OCI-LY1 (cell line): ENCODE results near the gene PSME2.

ENCODE experiments used
- EZH2 ChIP-seq: fragments of 200-600 bp; sonication (generic), shearing (Covaris generic); IDR thresholded peaks from 2 replicates; pipeline ENCODE4 v1.8.0; 2017; ENCODE audit warnings: borderline replicate concordance, mixed run types, mild to moderate bottlenecking, antibody characterized with exemption, low read length, moderate library complexity, mixed read lengths
- TF ChIP-seq, protein P1 (sequence below): fragments of 200-600 bp; sonication (generic), shearing (Covaris generic); IDR thresholded peaks from 2 replicates; pipeline ENCODE4 v1.5.1; 2017; ENCODE audit warnings: mild to moderate bottlenecking, antibody characterized with exemption, low read length, moderate library complexity, mixed read lengths

DNA sequence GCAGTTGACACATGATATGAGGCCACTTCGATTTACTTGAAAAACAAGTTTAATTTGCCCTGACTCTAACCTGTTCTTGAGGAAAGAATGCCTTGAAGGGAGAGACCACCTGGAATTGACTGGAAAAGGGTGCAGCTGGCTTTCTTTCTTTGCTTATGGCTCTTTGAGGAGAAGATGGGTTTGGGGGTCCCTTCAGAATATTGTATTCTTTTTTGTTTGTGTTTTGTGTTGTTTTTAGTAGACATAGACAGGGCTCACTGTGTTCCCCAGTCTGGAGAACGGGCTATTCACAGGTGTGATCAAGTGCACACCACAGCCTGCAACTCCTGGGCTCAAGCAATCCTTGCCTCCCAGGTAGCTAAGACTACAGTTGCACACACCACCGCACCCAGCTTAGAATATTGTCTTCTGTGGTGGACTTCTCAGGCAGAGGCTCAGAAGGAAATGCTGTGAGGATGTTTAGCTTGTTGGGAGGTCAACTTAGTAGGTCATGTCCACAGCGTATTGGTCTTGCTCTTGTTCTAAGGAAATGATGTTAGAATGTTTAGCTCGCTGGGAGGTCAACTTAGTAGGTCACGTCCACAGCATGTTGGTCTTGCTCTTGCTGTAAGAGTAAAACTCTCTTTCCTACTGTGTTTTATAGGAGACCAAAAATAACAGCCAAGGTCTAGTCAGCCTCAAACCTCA lies 30.1 kb downstream of the PSME2 start:
- TF ChIP-seq, protein P1, sequence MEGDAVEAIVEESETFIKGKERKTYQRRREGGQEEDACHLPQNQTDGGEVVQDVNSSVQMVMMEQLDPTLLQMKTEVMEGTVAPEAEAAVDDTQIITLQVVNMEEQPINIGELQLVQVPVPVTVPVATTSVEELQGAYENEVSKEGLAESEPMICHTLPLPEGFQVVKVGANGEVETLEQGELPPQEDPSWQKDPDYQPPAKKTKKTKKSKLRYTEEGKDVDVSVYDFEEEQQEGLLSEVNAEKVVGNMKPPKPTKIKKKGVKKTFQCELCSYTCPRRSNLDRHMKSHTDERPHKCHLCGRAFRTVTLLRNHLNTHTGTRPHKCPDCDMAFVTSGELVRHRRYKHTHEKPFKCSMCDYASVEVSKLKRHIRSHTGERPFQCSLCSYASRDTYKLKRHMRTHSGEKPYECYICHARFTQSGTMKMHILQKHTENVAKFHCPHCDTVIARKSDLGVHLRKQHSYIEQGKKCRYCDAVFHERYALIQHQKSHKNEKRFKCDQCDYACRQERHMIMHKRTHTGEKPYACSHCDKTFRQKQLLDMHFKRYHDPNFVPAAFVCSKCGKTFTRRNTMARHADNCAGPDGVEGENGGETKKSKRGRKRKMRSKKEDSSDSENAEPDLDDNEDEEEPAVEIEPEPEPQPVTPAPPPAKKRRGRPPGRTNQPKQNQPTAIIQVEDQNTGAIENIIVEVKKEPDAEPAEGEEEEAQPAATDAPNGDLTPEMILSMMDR = no peak
- TF ChIP-seq EZH2 = no peak
